GM12892 (cell line): ENCODE data around the gene B3GALNT2.

Source experiments
- POLR2A ChIP-seq: IDR thresholded peaks from 2 replicates; pipeline ENCODE4 v1.6.1; 2011; ENCODE audit warnings: low read depth, low read length, control low read depth
- POLR2AphosphoS5 ChIP-seq: IDR thresholded peaks from 2 replicates; pipeline ENCODE4 v1.6.1; 2011; ENCODE audit warnings: low read depth, low read length, control low read depth

GRCh38 chr1:235429143-235429542, 75.1 kb downstream of the B3GALNT2 start:
- TF ChIP-seq POLR2AphosphoS5, result no peak
- TF ChIP-seq POLR2A, result no peak
